ENCODE results near the gene DGKD. TPM values are rescaled to one million over a fixed set of nuclear protein-coding genes. Genes with fewer than 3 reads are reported as not detected.

The DGKD gene
- total RNA-seq, 1 donor from 2014 or later = 69.3 TPM

DNA sequence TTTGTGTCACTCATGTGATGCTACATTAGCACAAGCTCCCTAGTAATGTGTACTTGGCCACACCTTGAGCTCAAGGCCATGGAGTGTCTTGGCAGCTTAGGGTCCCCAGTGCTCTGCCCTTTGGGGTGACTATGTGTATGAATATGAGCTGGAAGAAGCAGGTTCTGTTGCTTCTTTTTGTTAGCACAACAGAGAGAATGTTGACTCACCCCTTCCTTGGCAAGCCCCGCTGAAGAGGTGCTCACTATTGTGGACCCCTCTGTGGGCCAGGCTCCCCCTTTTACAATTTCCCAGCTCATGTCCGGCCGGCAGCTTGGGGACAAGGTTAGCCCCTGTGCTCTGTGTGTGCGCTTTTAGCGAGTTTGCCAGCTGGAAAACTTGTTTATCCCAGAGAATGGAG is 48.1 kb downstream of the DGKD start:
- Histone ChIP-seq H3K9me3 (no peaks in the 10 kb centered on the region), H3K27ac (no peak overlapping the region), H3K4me3 (no peak overlapping the region), H3K27me3 (ENCODE audit: low read depth) (no peaks in the 10 kb centered on the region), H3K4me1 (no peaks in the 10 kb centered on the region), H3K36me3 (peaks cover 19% of the 10 kb centered on the region)
- TF ChIP-seq, protein P1, sequence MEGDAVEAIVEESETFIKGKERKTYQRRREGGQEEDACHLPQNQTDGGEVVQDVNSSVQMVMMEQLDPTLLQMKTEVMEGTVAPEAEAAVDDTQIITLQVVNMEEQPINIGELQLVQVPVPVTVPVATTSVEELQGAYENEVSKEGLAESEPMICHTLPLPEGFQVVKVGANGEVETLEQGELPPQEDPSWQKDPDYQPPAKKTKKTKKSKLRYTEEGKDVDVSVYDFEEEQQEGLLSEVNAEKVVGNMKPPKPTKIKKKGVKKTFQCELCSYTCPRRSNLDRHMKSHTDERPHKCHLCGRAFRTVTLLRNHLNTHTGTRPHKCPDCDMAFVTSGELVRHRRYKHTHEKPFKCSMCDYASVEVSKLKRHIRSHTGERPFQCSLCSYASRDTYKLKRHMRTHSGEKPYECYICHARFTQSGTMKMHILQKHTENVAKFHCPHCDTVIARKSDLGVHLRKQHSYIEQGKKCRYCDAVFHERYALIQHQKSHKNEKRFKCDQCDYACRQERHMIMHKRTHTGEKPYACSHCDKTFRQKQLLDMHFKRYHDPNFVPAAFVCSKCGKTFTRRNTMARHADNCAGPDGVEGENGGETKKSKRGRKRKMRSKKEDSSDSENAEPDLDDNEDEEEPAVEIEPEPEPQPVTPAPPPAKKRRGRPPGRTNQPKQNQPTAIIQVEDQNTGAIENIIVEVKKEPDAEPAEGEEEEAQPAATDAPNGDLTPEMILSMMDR (IDR thresholded peaks at IDR 0.05) = no peak
- no peak for DNase-seq
- intact Hi-C loops (cut with DNase I) = no loop called here
- no peak for ATAC-seq

DNA sequence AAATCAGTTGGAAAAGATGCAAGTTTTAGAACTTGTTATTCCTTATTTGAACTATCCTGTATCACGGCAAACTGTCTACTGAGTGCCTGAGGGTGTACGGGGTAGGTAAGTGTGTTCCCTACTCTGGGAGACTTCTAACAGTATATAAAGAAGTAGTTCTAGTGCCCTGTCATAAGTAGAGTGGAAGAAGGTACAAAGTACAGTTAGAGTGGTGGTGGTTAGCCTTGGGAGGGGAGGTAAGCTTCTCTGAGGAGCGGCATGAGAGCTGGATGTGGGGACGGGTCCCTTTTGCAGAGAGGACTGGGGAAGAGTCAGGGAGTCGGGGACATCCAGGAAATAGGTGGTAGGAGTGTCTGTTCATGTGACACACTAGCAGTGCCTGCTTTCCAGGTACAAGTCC is 48.5 kb downstream of the DGKD start:
- intact Hi-C loops (cut with DNase I) = no loop called here
- ATAC-seq (no peak), DNase-seq (no peak)

DNA sequence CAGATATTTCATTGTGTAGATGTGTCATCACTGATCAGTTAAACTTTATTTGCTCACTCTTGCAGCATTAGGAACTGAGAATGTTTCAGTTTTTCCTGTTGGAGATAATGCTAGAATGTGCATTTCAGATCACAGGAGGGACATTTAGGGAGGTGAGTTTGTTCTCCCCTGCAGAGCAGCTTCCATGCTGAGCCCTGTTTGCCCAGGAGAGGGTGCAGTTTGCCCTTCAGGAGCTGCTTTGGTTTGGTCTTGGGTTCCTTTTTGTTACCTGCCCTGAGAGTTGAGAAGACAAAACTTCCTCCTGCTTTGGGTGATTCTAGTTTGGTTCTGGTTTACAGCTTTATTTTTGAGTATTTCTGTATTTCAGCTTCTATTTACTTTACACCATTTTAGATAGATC is 49.9 kb downstream of the DGKD start:
- intact Hi-C loops (cut with DNase I) = no loop called here
- H3K4me1 ChIP-seq = peaks cover 12% of the 10 kb centered on the region
- ATAC-seq (peak; percentile 73 to 85), DNase-seq (no peak)
- H3K27ac ChIP-seq = no peak overlapping the region
- H3K4me3 ChIP-seq = no peak overlapping the region
- H3K27me3 ChIP-seq (ENCODE audit: low read depth) = no peaks in the 10 kb centered on the region
- no peaks in the 10 kb centered on the region for H3K9me3 ChIP-seq
- TF ChIP-seq, protein P1 (IDR thresholded peaks at IDR 0.05) = peak; percentile 66
- H3K36me3 ChIP-seq = peaks cover 8% of the 10 kb centered on the region

More for the DNA sequence above, 48.5 kb downstream of the DGKD start:
- H3K9me3 ChIP-seq = no peaks in the 10 kb centered on the region
- TF ChIP-seq, protein P1 (IDR thresholded peaks at IDR 0.05) = no peak
- H3K27ac ChIP-seq = no peak overlapping the region
- H3K4me1 ChIP-seq = no peaks in the 10 kb centered on the region
- H3K27me3 ChIP-seq (ENCODE audit: low read depth) = no peaks in the 10 kb centered on the region
- H3K36me3 ChIP-seq = peaks cover 19% of the 10 kb centered on the region
- no peak overlapping the region for H3K4me3 ChIP-seq

DNA sequence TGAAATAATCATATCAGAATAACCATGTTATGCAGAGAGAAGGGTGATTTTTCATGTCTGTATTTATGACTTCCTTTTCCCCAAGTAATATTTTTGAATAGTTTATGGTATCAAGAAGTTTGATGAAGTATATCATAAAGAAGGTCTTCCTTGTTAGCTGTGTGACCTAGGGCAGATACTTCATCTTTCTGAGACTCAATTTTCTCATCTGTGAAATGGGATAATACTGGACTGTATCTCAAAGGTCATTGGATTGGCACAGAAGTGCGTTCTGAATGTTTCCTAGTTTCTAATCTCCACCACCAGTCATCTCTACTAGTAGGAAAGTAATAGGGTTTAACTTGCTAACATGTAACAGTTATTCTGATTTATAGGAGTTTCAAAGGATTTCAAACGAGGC is 52.6 kb downstream of the DGKD start:
- no peak overlapping the region for H3K27ac ChIP-seq
- DNase-seq (no peak), ATAC-seq (no peak)
- H3K4me3 ChIP-seq = no peak overlapping the region
- no peaks in the 10 kb centered on the region for H3K27me3 ChIP-seq (ENCODE audit: low read depth)
- peaks cover 8% of the 10 kb centered on the region for H3K9me3 ChIP-seq
- peaks cover 26% of the 10 kb centered on the region for H3K4me1 ChIP-seq
- peaks cover 6% of the 10 kb centered on the region for H3K36me3 ChIP-seq
- intact Hi-C loops (cut with DNase I) = no loop called here
- TF ChIP-seq, protein P1 (IDR thresholded peaks at IDR 0.05) = no peak

DNA sequence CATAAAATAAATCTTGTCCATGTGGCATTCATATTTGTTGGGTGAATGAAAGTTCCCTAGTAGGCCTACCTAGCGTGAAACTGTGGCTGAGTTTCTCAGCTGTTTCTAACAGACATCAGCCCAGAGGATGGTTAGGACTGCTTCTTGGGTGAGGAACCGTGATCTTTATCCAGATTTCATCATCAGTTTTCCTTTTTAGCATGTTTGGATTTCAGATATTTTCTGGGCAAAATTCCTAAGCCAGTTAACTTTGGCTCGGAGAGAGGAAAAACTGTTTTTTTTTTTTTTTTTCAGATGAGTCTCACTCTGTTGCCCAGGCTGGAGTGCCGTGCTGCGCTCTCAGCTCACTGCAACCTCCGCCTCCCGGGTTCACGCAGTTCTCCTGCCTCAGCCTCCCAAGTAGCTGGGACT is 53.5 kb downstream of the DGKD start:
- H3K4me1 ChIP-seq = peaks cover 26% of the 10 kb centered on the region
- no peak overlapping the region for H3K27ac ChIP-seq
- H3K27me3 ChIP-seq (ENCODE audit: low read depth) = no peaks in the 10 kb centered on the region
- H3K36me3 ChIP-seq = peaks cover 6% of the 10 kb centered on the region
- intact Hi-C loops (cut with DNase I) = no loop called here
- no peak overlapping the region for H3K4me3 ChIP-seq
- TF ChIP-seq, protein P1 (IDR thresholded peaks at IDR 0.05) = no peak
- peaks cover 15% of the 10 kb centered on the region for H3K9me3 ChIP-seq
- DNase-seq (no peak), ATAC-seq (no peak)

Data from lower lobe of right lung (tissue), 2 donors.